K562 (cell line): ENCODE data around the gene UHMK1. TPM values are rescaled to one million over a fixed set of nuclear protein-coding genes. Genes with fewer than 3 reads are reported as not detected.
A peak's percentile ranks its signal among the peaks of the same experiment; 100 is the strongest.

ENCODE experiments used
- ESRRA ChIP-seq: fragments of 450-650 bp; IDR thresholded peaks from 2 replicates; pipeline ENCODE4 v1.6.1; 2014; ENCODE audit warnings: low read depth, mild to moderate bottlenecking, moderate library complexity, borderline replicate concordance
- HDAC2 ChIP-seq: fragments of 450-650 bp; IDR thresholded peaks from 2 replicates; pipeline ENCODE4 v1.6.1; 2016; ENCODE audit warnings: mild to moderate bottlenecking
- HEY1 ChIP-seq: fragments of 250-450 bp; sonication (Bioruptor Pico); IDR thresholded peaks from 2 replicates; pipeline ENCODE4 v1.5.0; 2020; ENCODE audit warnings: mild to moderate bottlenecking, moderate library complexity, borderline replicate concordance
- HIVEP1 ChIP-seq: fragments of 250-450 bp; sonication (Bioruptor Pico); IDR thresholded peaks from 2 replicates; pipeline ENCODE4 v1.4.0; 2020; ENCODE audit warnings: mild to moderate bottlenecking
- KDM2B ChIP-seq: fragments of 250-450 bp; sonication (Bioruptor Pico); IDR thresholded peaks from 2 replicates; pipeline ENCODE4 v1.8.0; 2021; ENCODE audit warnings: mild to moderate bottlenecking, moderate library complexity
- MEIS2 ChIP-seq: fragments of 450-650 bp; IDR thresholded peaks from 2 replicates; pipeline ENCODE4 v1.6.1; 2014; ENCODE audit warnings: mild to moderate bottlenecking; ENCODE audit not compliant: partially characterized antibody
- RCOR1 ChIP-seq, 2 experiments: IDR thresholded peaks; 2 replicates each; pipeline ENCODE4 v1.6.1; 2012; ENCODE audit warnings: low read depth in 2 of 2, low read length in 2 of 2, borderline replicate concordance in 1 of 2, improper control_type of control experiment in 1 of 2
- RUNX1 ChIP-seq: sonication (generic); IDR thresholded peaks from 2 replicates; pipeline ENCODE4 v1.6.1; 2016; ENCODE audit warnings: antibody characterized with exemption, low read depth
- SRF ChIP-seq, 2 experiments: fragments of 250-450, 450-650 bp in 1 of 2; sonication (Bioruptor Pico) in 1 of 2; sonication (generic) in 1 of 2; formaldehyde crosslinking; IDR thresholded peaks; 2 replicates each; pipeline versions ENCODE4 v1.5.0 to v1.5.1; 2020 to 2022; ENCODE audit warnings: mild to moderate bottlenecking in 1 of 2, missing genetic modification reagents in 1 of 2
- TAF9B ChIP-seq: fragments of 450-650 bp; IDR thresholded peaks from 2 replicates; pipeline ENCODE4 v1.6.1; 2018; ENCODE audit warnings: mild to moderate bottlenecking; ENCODE audit not compliant: partially characterized antibody
- TCF3 ChIP-seq: sonication (generic); formaldehyde crosslinking; IDR thresholded peaks from 2 replicates; pipeline ENCODE4 v1.4.0; 2020; ENCODE audit warnings: mild to moderate bottlenecking, missing genetic modification reagents
- ZNF445 ChIP-seq: fragments of 250-450 bp; sonication (Bioruptor Pico); IDR thresholded peaks from 2 replicates; pipeline ENCODE4 v1.4.0; 2020; ENCODE audit warnings: low read depth, mild to moderate bottlenecking, moderate library complexity
- ZNF76 ChIP-seq: fragments of 250-450 bp; sonication (Bioruptor Pico); IDR thresholded peaks from 2 replicates; pipeline ENCODE4 v1.4.0; 2020; ENCODE audit warnings: mild to moderate bottlenecking, moderate library complexity, borderline replicate concordance
- ZNF766 ChIP-seq: fragments of 200-800 bp; sonication (Bioruptor generic); conservative IDR thresholded peaks from 2 replicates; pipeline ENCODE4 v1.6.1; 2016; ENCODE audit warnings: missing genetic modification characterization, missing compliant biosample characterization
- polyA plus RNA-seq, 8 experiments: library from polyadenylated mRNA; depleted of rRNA in 4 of 8; stranded (reverse) in 5 of 8; unstranded in 3 of 8; fragments of >200 nt; fragmentation: Nextera tagmentation in 2 of 8; fragmentation: Illumina TruSeq in 1 of 8; extraction: Ambion mirVana in 2 of 8; extraction: Trizol in 1 of 8; gene quantifications; 2 replicates each; pipeline versions ENCODE4 v1.2.1 to v1.2.3, GENCODE V29; 2011 to 2014; ENCODE audit warnings: inconsistent platforms in 1 of 8, missing spikeins in 1 of 8
- total RNA-seq, 7 experiments: library from RNA; depleted of rRNA in 6 of 7; stranded (reverse); fragments of >200 nt in 6 of 7; fragmentation: Illumina TruSeq in 2 of 7; extraction: Trizol in 2 of 7; gene quantifications; 2 replicates each; pipeline versions ENCODE4 v1.2.1 to v1.2.3, GENCODE V29; 2011 to 2021; ENCODE audit warnings: low replicate concordance in 1 of 7
- TF ChIP-seq, protein P1 (sequence below), 3 experiments: fragments of 200-800 bp in 1 of 3; fragments of 250-450 bp in 1 of 3; fragments of 450-650 bp in 1 of 3; sonication (Bioruptor Pico) in 1 of 3; sonication (Bioruptor generic) in 1 of 3; formaldehyde crosslinking in 1 of 3; IDR thresholded peaks; 2 replicates each; pipeline versions ENCODE4 v1.6.1 to v1.8.0; 2016 to 2022; ENCODE audit warnings: mild to moderate bottlenecking in 2 of 3, missing genetic modification characterization in 2 of 3, missing compliant biosample characterization in 1 of 3, moderate library complexity in 1 of 3
- TF ChIP-seq, protein P2 (sequence below): fragments of 450-650 bp; IDR thresholded peaks from 2 replicates; pipeline ENCODE4 v1.6.1; 2018; ENCODE audit not compliant: partially characterized antibody
- TF ChIP-seq, protein P3 (sequence below), 2 experiments: fragments of 450-650 bp; conservative IDR thresholded peaks; 2 replicates each; pipeline ENCODE4 v1.6.1; 2017; ENCODE audit warnings: mild to moderate bottlenecking in 2 of 2, moderate library complexity in 2 of 2

UHMK1 gene
- total and polyA plus RNA-seq, 9 of the 15 experiments (the other 6 are each of a cell fraction or from before 2014, with no cell fraction given), result 13.1 to 72.4 (median 38.3) TPM

DNA sequence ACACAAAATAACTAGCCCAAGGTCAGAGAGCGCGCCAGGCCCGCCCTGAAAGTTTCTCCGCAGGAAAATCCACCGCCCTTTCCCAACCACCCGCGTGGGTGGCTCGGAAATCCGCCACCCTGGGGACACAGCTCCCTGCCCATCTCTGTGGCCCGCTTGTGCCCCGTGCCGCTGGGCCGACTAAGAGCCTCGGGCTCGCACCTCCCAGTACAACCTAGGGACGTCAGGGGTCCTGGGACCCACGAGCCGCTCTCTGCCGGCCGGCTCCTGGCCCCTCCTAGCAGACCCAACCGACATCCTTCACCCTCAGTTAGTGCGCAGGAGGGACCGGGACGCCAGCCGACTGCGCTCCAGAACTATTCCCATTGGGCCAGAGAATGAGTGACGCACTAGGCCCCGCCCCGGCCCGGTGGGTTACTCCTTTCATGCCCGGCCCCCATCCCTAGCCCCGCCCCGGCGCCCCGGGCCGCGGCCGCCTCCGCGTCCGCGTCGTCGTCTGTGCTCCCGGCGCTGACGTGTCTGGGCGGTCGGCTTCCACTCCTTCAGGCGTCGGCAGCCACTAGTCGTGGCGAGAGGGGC, 63.5 kb downstream of the UHMK1 start (continued):
- no peak for TF ChIP-seq ZNF76 (CRISPR knock-in tag)
- peak; percentile 19; the same call in 1 of the 2 replicates for TF ChIP-seq ZNF766 (CRISPR knock-in tag)
- no peak for TF ChIP-seq ZNF445 (CRISPR knock-in tag)
- TF ChIP-seq, protein P1, sequence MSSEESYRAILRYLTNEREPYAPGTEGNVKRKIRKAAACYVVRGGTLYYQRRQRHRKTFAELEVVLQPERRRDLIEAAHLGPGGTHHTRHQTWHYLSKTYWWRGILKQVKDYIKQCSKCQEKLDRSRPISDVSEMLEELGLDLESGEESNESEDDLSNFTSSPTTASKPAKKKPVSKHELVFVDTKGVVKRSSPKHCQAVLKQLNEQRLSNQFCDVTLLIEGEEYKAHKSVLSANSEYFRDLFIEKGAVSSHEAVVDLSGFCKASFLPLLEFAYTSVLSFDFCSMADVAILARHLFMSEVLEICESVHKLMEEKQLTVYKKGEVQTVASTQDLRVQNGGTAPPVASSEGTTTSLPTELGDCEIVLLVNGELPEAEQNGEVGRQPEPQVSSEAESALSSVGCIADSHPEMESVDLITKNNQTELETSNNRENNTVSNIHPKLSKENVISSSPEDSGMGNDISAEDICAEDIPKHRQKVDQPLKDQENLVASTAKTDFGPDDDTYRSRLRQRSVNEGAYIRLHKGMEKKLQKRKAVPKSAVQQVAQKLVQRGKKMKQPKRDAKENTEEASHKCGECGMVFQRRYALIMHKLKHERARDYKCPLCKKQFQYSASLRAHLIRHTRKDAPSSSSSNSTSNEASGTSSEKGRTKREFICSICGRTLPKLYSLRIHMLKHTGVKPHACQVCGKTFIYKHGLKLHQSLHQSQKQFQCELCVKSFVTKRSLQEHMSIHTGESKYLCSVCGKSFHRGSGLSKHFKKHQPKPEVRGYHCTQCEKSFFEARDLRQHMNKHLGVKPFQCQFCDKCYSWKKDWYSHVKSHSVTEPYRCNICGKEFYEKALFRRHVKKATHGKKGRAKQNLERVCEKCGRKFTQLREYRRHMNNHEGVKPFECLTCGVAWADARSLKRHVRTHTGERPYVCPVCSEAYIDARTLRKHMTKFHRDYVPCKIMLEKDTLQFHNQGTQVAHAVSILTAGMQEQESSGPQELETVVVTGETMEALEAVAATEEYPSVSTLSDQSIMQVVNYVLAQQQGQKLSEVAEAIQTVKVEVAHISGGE (CRISPR knock-in tag; IDR thresholded peaks at IDR 0.05), result peak in 1 of 3 experiments; percentile 60; a peak in 2 of 6 replicates
- TF ChIP-seq HEY1 (CRISPR knock-in tag), result no peak; the same call in 1 of the 2 replicates
- peak; percentile 45 for TF ChIP-seq MEIS2
- TF ChIP-seq TAF9B, result peak; percentile 59
- no peak for TF ChIP-seq TCF3 (CRISPR knock-in tag)
- TF ChIP-seq HDAC2, result peak; percentile 76; the same call in 1 of the 2 replicates
- TF ChIP-seq, protein P2, sequence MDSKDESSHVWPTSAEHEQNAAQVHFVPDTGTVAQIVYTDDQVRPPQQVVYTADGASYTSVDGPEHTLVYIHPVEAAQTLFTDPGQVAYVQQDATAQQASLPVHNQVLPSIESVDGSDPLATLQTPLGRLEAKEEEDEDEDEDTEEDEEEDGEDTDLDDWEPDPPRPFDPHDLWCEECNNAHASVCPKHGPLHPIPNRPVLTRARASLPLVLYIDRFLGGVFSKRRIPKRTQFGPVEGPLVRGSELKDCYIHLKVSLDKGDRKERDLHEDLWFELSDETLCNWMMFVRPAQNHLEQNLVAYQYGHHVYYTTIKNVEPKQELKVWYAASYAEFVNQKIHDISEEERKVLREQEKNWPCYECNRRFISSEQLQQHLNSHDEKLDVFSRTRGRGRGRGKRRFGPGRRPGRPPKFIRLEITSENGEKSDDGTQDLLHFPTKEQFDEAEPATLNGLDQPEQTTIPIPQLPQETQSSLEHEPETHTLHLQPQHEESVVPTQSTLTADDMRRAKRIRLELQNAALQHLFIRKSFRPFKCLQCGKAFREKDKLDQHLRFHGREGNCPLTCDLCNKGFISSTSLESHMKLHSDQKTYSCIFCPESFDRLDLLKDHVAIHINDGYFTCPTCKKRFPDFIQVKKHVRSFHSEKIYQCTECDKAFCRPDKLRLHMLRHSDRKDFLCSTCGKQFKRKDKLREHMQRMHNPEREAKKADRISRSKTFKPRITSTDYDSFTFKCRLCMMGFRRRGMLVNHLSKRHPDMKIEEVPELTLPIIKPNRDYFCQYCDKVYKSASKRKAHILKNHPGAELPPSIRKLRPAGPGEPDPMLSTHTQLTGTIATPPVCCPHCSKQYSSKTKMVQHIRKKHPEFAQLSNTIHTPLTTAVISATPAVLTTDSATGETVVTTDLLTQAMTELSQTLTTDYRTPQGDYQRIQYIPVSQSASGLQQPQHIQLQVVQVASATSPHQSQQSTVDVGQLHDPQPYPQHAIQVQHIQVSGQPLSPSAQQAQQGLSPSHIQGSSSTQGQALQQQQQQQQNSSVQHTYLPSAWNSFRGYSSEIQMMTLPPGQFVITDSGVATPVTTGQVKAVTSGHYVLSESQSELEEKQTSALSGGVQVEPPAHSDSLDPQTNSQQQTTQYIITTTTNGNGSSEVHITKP, result peak; percentile 85
- TF ChIP-seq, protein P3, sequence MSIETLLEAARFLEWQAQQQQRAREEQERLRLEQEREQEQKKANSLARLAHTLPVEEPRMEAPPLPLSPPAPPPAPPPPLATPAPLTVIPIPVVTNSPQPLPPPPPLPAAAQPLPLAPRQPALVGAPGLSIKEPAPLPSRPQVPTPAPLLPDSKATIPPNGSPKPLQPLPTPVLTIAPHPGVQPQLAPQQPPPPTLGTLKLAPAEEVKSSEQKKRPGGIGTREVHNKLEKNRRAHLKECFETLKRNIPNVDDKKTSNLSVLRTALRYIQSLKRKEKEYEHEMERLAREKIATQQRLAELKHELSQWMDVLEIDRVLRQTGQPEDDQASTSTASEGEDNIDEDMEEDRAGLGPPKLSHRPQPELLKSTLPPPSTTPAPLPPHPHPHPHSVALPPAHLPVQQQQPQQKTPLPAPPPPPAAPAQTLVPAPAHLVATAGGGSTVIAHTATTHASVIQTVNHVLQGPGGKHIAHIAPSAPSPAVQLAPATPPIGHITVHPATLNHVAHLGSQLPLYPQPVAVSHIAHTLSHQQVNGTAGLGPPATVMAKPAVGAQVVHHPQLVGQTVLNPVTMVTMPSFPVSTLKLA (conservative IDR thresholded peaks at IDR 0.05), result peak in 1 of 2 experiments; percentile 16; a peak in 1 of 4 replicates
- TF ChIP-seq KDM2B (CRISPR knock-in tag), result 0 out of 2 replicates have a peak, but pooled peaks have one; percentile 60
- 0 out of 2 replicates have a peak, but pooled peaks have one; percentile 21 for TF ChIP-seq RUNX1
- peak in 1 of 2 experiments; percentile 21; a peak in 1 of 4 replicates for TF ChIP-seq SRF (CRISPR knock-in tag; IDR thresholded peaks at IDR 0.05)
- peak in 1 of 2 experiments; percentile 51; a peak in 1 of 4 replicates for TF ChIP-seq RCOR1 (IDR thresholded peaks at IDR 0.05; ENCODE audit: borderline replicate concordance in 1 of 2, low read depth in 2 of 2, low read length in 2 of 2)
- 0 out of 2 replicates have a peak, but pooled peaks have one; percentile 78 for TF ChIP-seq ESRRA
- TF ChIP-seq HIVEP1 (CRISPR knock-in tag), result no peak
